Lower leg skin (tissue), 4 donors: ENCODE data around the gene VIT. TPM values are rescaled to one million over a fixed set of nuclear protein-coding genes. Genes with fewer than 3 reads are reported as not detected.

Source experiments
- DNase-seq, 2 donors: peaks; one replicate each; pipeline ENCODE4 v3.0.0-alpha.2; 2019; ENCODE audit warnings: low spot score in 2 of 2
- H3K4me3 ChIP-seq: fragments of 200-600 bp; sonication (generic); 2 replicates; pipeline ENCODE4 v1.5.1; 2017; ENCODE audit warnings: mild to moderate bottlenecking, low read depth; ENCODE audit not compliant: poor library complexity, severe bottlenecking
- CTCF ChIP-seq, 3 donors: fragments of 450-650 bp; IDR thresholded peaks; one replicate each; pipeline ENCODE4 v1.5.1; 2016; ENCODE audit warnings: antibody characterized with exemption in 3 of 3, mild to moderate bottlenecking in 3 of 3, moderate library complexity in 2 of 3
- POLR2A ChIP-seq, 2 donors: fragments of 450-650 bp; IDR thresholded peaks; one replicate each; pipeline ENCODE4 v1.6.1; 2016 to 2017; ENCODE audit warnings: antibody characterized with exemption in 2 of 2, mild to moderate bottlenecking in 1 of 2, moderate library complexity in 1 of 2
- WGBS, 2 donors: methylation state at CpG; one replicate each; pipeline ENCODE4 v1.1.5; 2018; 5-methylcytosine and 5-hydroxymethylcytosine counted together
- intact Hi-C: fragments of 100-400 bp; cut with DNase I; formaldehyde crosslinking; loops from one replicate; pipeline ENCODE4 v1.15.0; 2023; ENCODE audit warnings: low total_unique reads
- total RNA-seq, 4 donors: library from RNA; depleted of rRNA; stranded (reverse); fragments of >200 nt; gene quantifications; one replicate each; pipeline ENCODE4 v1.1.0, GENCODE V29; 2016

The VIT gene
- total RNA-seq, 4 donors from 2014 or later = 10.0 to 23.7 (median 13.8) TPM

- WGBS, 2 donors = 51 to 59% methylated on average over 6 of the region's 6 CpGs
- DNase-seq = no peak
- intact Hi-C loops = no loop called here
- TF ChIP-seq POLR2A (IDR thresholded peaks at IDR 0.05) = no peak
- TF ChIP-seq CTCF (IDR thresholded peaks at IDR 0.05) = no peak
- H3K4me3 ChIP-seq = no peak overlapping the region
Observed at GRCh38 chr2:36797324-36798070, 101.0 kb downstream of the VIT start.

- WGBS, 2 donors = 84 to 89% methylated on average over 3 of the region's 3 CpGs
- intact Hi-C loops = no loop called here
- DNase-seq = no peak
- H3K4me3 ChIP-seq = no peak overlapping the region
- TF ChIP-seq POLR2A (IDR thresholded peaks at IDR 0.05) (no peak), CTCF (IDR thresholded peaks at IDR 0.05) (no peak)
Observed at GRCh38 chr2:36798724-36799123, 102.2 kb downstream of the VIT start.

- TF ChIP-seq POLR2A (IDR thresholded peaks at IDR 0.05) (no peak), CTCF (IDR thresholded peaks at IDR 0.05) (no peak)
- 89 to 97% methylated on average over 11 of the region's 11 CpGs for WGBS, 2 donors
- no peak overlapping the region for H3K4me3 ChIP-seq
Observed at GRCh38 chr2:36800381-36800780, 103.9 kb downstream of the VIT start.

GRCh38 chr2:36801088-36801487 is 104.6 kb downstream of the VIT start:
- intact Hi-C loops = no loop called here
- 90 to 92% methylated on average over 6 of the region's 6 CpGs for WGBS, 2 donors
- H3K4me3 ChIP-seq = no peak overlapping the region
- no peak for DNase-seq
- TF ChIP-seq POLR2A (IDR thresholded peaks at IDR 0.05) (no peak), CTCF (IDR thresholded peaks at IDR 0.05) (no peak)

More at GRCh38 chr2:36800381-36800780, 103.9 kb downstream of the VIT start:
- intact Hi-C loops = no loop called here
- DNase-seq = no peak

GRCh38 chr2:36802952-36803351 is 106.4 kb downstream of the VIT start:
- TF ChIP-seq POLR2A (IDR thresholded peaks at IDR 0.05) (no peak), CTCF (IDR thresholded peaks at IDR 0.05) (no peak)
- no peak overlapping the region for H3K4me3 ChIP-seq
- WGBS, 2 donors = 72 to 87% methylated on average over 3 of the region's 3 CpGs
- peak in 1 of 2 donors; percentile 65 for DNase-seq
- intact Hi-C loops = no loop called here
